GM23248 (cell line): ENCODE data around the gene LURAP1L.

Experiments
- EZH2 ChIP-seq: fragments of 200-600 bp; sonication (generic); IDR thresholded peaks from 2 replicates; pipeline ENCODE4 v1.6.1; 2018; ENCODE audit warnings: antibody characterized with exemption, mild to moderate bottlenecking; ENCODE audit not compliant: insufficient read depth, poor library complexity, severe bottlenecking
- EZH2phosphoT487 ChIP-seq: fragments of 200-600 bp; sonication (generic); IDR thresholded peaks from 2 replicates; pipeline ENCODE4 v1.6.1; 2018; ENCODE audit warnings: antibody characterized with exemption, moderate library complexity, mild to moderate bottlenecking, low read depth; ENCODE audit not compliant: insufficient read depth

GRCh38 chr9:12785941-12786340, 11.1 kb downstream of the LURAP1L start:
- TF ChIP-seq EZH2, result no peak
- no peak for TF ChIP-seq EZH2phosphoT487
